Motor neuron (in vitro differentiated cells): ENCODE measurements around the gene KCTD8. TPM values are rescaled to one million over a fixed set of nuclear protein-coding genes. Genes with fewer than 3 reads are reported as not detected.
A peak's percentile ranks its signal among the peaks of the same experiment; 100 is the strongest.
"Not testable (repeated sequence)": the region's sequence is repeated elsewhere in the genome, so short reads cannot be mapped to it uniquely, and the experiment has no call there.

Source experiments
- ATAC-seq, 8 experiments: fragments of 200-7000 bp; cut with Tn5 transposase; replicated peaks in 6 of 8; 2 replicates each; pipeline ENCODE4 v1.8.0; 2021; ENCODE audit warnings: mild to moderate bottlenecking in 8 of 8, moderate library complexity in 8 of 8
- H3K27ac ChIP-seq, 2 donors: fragments of 250-450 bp; sonication (Bioruptor Pico); 2 replicates each; pipeline ENCODE4 v1.9.0; 2021; ENCODE audit warnings: antibody characterized with exemption in 2 of 2, mild to moderate bottlenecking in 2 of 2, moderate library complexity in 1 of 2
- H3K4me1 ChIP-seq, 2 donors: fragments of 250-450 bp; sonication (Bioruptor Pico); replicated peaks in 1 of 2; 2 replicates each; pipeline ENCODE4 v1.6.1; 2021; ENCODE audit warnings: antibody characterized with exemption in 2 of 2, mild to moderate bottlenecking in 2 of 2, moderate library complexity in 1 of 2
- H3K4me3 ChIP-seq, 5 donors: fragments of 250-450 bp; sonication (Bioruptor Pico); 2 replicates each; pipeline ENCODE4 v1.9.0; 2021; ENCODE audit warnings: antibody characterized with exemption in 5 of 5, mild to moderate bottlenecking in 5 of 5, moderate library complexity in 4 of 5
- WGBS, 10 experiments: fragments of 450-650 bp; shearing (Covaris generic); methylation state at CpG; one replicate each; pipeline ENCODE4 v1.0.0; 2022; 5-methylcytosine and 5-hydroxymethylcytosine counted together
- in situ Hi-C, 9 experiments: fragments of 400-800 bp; cut with MboI; loops; one replicate each; pipeline ENCODE4 v1.15.0; 2021; ENCODE audit warnings: low sequenced_read_pairs in 9 of 9, low pct_unique_long_range_greater_than_20kb in 2 of 9; ENCODE audit not compliant: unreplicated experiment in 9 of 9
- total RNA-seq, 8 experiments: library from RNA; unstranded; fragments of 300-600 nt; gene quantifications; 2 replicates each; pipeline versions ENCODE4 v1.2.3 to v1.2.4, GENCODE V29; 2022

KCTD8 gene
- total RNA-seq, 8 experiments from 2014 or later, result 1.2 to 2.7 (median 2.4) TPM; not detected in 3

DNA sequence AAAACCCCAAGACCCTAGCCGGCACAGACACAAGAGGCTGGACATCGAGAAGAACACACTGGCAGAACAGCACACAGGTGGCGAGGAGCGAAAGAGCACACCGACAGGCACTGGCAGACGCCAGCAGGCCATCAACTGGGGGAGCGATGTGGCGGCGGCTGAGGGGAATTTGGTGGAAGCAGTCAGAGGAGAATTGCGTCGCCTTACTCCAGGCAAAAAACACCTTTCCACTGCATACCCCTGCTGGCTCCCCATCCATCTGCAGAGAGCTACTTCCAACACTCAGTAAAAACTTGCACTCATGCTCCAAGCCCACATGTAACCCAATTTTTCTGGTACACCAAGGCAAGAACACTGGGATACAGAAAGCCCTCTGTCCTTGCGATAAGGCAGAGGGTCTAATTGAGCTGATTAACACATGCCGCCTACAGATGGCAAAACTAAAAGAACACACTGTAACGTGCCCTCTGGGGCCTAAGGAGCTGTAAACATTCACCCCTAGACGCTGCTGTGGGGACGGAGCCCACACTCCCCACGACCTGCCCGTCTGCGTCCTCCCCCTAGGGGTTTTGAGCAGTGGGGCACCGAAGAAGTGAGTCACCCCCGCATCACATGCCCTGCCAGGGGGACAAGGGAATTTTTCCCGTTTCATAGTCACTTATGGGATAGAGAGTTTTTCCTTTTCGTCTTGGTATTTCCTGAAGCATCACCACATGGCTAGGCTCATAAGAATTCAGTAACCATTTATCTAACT, 262.3 kb downstream of the KCTD8 start:
- ATAC-seq, result no peak
- WGBS, 10 experiments, result 5 to 100% (median 55%) methylated on average over 2 to 13 of the region's 23 CpGs; no CpG with 5 or more reads in 3 of the 10 experiments
- Histone ChIP-seq H3K4me3 (no peak overlapping the region), H3K4me1 (peaks cover 0 to 4% of the 10 kb centered on the region in 2 donors), H3K27ac (no peak overlapping the region)
- in situ Hi-C loops, result no loop called here

DNA sequence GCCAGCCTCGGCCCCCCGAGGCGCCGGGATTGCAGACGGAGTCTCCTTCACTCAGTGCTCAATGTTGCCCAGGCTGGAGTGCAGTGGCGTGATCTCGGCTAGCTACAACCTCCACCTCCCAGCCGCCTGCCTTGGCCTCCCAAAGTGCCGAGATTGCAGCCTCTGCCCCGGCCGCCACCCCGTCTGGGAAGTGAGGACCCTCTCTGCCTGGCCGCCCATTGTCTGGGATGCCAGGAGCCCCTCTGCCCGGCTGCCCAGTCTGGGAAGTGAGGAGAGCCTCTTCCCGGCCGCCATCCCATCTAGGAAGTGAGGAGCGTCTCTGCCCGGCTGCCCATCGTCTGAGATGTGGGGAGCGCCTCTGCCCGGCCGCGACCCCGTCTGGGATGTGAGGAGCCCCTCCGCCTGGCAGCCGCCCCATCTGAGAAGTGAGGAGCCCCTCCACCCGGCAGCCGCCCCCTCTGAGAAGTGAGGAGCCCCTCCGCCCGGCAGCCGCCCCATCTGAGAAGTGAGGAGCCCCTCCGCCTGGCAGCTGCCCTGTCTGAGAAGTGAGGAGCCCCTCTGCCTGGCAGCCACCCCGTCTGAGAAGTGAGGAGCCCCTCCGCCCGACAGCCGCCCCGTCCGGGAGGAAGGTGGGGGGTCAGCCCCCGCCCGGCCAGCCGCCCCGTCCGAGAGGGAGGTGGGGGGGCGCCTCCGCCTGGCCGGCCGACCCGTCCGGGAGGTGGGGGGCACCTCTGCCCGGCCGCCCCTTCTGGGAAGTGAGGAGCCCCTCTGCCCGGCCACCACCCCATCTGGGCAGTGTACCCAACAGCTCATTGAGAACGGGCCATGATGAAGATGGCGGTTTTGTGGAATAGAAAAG, 266.9 kb downstream of the KCTD8 start:
- ATAC-seq, H3K4me1 ChIP-seq, H3K27ac ChIP-seq, H3K4me3 ChIP-seq, in situ Hi-C loops: not testable (repeated sequence)
- no CpG with 5 or more reads among the region's 54 CpGs for WGBS, 10 experiments

DNA sequence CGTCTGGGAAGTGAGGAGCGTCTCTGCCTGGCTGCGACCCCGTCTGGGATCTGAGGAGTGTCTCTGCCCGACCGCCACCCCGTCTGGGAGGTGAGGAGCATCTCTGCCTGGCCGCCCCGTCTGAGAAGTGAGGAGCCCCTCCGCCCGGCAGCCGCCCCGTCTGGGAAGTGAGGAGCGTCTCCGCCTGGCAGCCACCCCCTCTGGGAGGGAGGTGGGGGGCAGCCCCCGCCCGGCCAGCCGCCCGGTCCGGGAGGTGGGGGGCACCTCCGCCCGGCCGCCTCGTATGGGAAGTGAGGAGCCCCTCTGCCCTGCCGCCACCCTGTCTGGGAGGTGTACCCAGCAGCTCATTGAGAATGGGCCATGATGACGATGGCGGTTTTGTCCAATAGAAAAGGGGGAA, 280.8 kb downstream of the KCTD8 start:
- WGBS, 10 experiments, result no CpG with 5 or more reads among the region's 27 CpGs
- ATAC-seq, H3K4me3 ChIP-seq, in situ Hi-C loops, H3K27ac ChIP-seq, H3K4me1 ChIP-seq: not testable (repeated sequence)

GRCh38 chr4:44165938-44166337, 282.7 kb downstream of the KCTD8 start:
- no peak for ATAC-seq
- in situ Hi-C loops, result no loop called here

GRCh38 chr4:44162538-44163270, 285.9 kb downstream of the KCTD8 start:
- Histone ChIP-seq H3K4me1 (no peaks in the 10 kb centered on the region), H3K27ac (no peak overlapping the region), H3K4me3 (no peak overlapping the region)
- in situ Hi-C loops, result no loop called here
- no peak for ATAC-seq
- 0 to 100% (median 83%) methylated on average over 1 to 2 of the region's 2 CpGs; no CpG with 5 or more reads in 1 of the 10 experiments for WGBS, 10 experiments

More at GRCh38 chr4:44165938-44166337, 282.7 kb downstream of the KCTD8 start:
- WGBS, 10 experiments, result 0 to 100% (median 43%) methylated on average over 1 of the region's 1 CpG
- Histone ChIP-seq H3K27ac (no peak overlapping the region), H3K4me1 (no peaks in the 10 kb centered on the region), H3K4me3 (no peak overlapping the region)

GRCh38 chr4:44161756-44162155, 286.9 kb downstream of the KCTD8 start:
- 0 to 81% (median 67%) methylated on average over 1 to 3 of the region's 3 CpGs; no CpG with 5 or more reads in 1 of the 10 experiments for WGBS, 10 experiments
- peak in 1 of 8 experiments; percentile 33 for ATAC-seq
- in situ Hi-C loops, result no loop called here
- Histone ChIP-seq H3K27ac (no peak overlapping the region), H3K4me3 (no peak overlapping the region), H3K4me1 (no peaks in the 10 kb centered on the region)

GRCh38 chr4:44160776-44161367, 287.7 kb downstream of the KCTD8 start:
- 0 to 90% (median 71%) methylated on average over 3 to 4 of the region's 4 CpGs; no CpG with 5 or more reads in 3 of the 10 experiments for WGBS, 10 experiments
- in situ Hi-C loops, result no loop called here
- no peak overlapping the region for H3K27ac ChIP-seq
- H3K4me1 ChIP-seq, result no peaks in the 10 kb centered on the region
- ATAC-seq, result no peak
- no peak overlapping the region for H3K4me3 ChIP-seq

GRCh38 chr4:44159991-44160390, 288.6 kb downstream of the KCTD8 start:
- ATAC-seq, result no peak
- 0 to 92% (median 69%) methylated on average over 1 of the region's 1 CpG for WGBS, 10 experiments
- in situ Hi-C loops, result no loop called here

GRCh38 chr4:44157611-44158277, 290.9 kb downstream of the KCTD8 start:
- H3K4me1 ChIP-seq, result no peaks in the 10 kb centered on the region
- no peak overlapping the region for H3K4me3 ChIP-seq
- ATAC-seq, result peak in 1 of 8 experiments; percentile 70
- H3K27ac ChIP-seq, result no peak overlapping the region
- in situ Hi-C loops, result no loop called here
- 0 to 95% (median 63%) methylated on average over 1 to 6 of the region's 6 CpGs for WGBS, 10 experiments

More at GRCh38 chr4:44159991-44160390, 288.6 kb downstream of the KCTD8 start:
- Histone ChIP-seq H3K4me1 (no peaks in the 10 kb centered on the region), H3K4me3 (no peak overlapping the region), H3K27ac (no peak overlapping the region)

- Histone ChIP-seq H3K4me3 (no peak overlapping the region), H3K27ac (no peak overlapping the region), H3K4me1 (peaks cover 0 to 4% of the 10 kb centered on the region in 2 donors)
- WGBS, 10 experiments, result 0 to 93% (median 51%) methylated on average over 1 to 3 of the region's 3 CpGs; no CpG with 5 or more reads in 2 of the 10 experiments
- ATAC-seq, result no peak
- in situ Hi-C loops, result no loop called here
These were observed 298.5 kb downstream of the KCTD8 start for GRCh38 chr4:44150091-44150576.

DNA sequence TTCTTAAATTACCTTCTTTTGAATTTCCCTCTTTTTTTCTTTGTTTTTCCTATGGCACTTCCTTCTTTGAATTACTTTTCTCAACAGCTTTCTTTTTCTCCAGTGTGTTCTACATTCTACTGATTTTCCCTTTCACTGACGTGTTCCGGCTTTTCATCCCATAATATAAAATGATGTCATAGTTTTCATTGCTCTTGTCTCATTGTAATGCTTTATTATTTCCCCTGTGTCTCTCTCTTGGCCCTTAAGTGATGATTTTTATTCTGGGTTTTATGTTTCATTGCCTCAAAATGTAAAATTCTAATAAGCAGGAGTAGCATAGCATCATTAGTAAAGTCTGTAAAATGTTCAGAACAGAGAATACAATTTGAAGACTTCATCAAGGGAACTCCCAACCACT, 299.3 kb downstream of the KCTD8 start:
- WGBS, 10 experiments, result 1 to 95% (median 72%) methylated on average over 2 of the region's 2 CpGs
- in situ Hi-C loops, result no loop called here
- H3K4me3 ChIP-seq, result no peak overlapping the region
- ATAC-seq, result peak in 2 of 8 experiments; percentile 35 to 55
- peaks cover 0 to 4% of the 10 kb centered on the region in 2 donors for H3K4me1 ChIP-seq
- no peak overlapping the region for H3K27ac ChIP-seq

DNA sequence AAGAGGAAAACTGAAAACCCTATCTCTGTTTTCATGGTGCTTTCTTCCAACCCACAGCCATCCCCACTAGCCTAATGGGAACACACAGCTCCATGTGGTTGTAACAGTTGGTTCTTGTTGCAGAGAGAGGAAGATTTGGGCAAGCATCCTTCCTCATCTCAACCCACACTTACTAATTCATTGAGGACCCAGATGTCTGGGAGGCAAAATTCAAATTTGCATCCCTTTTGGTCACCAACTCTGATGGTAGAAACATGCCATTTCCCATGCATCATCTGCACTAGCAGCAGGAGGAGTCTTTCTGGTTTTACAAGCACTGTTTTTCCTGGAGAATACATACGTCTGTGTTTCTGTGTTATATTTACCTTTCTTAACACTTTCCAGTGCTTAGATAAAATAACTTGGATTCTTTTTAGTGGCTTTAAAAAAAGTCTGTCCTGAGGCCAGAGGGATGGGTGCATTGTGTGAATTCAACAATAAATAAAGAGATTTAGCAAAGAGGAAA, 301.0 kb downstream of the KCTD8 start:
- in situ Hi-C loops, result no loop called here
- Histone ChIP-seq H3K4me3 (no peak overlapping the region), H3K4me1 (peaks cover 0 to 4% of the 10 kb centered on the region in 2 donors), H3K27ac (no peak overlapping the region)
- ATAC-seq, result no peak
- 0 to 80% (median 32%) methylated on average over 1 of the region's 1 CpG; no CpG with 5 or more reads in 4 of the 10 experiments for WGBS, 10 experiments
